Measurements from ENCODE around the gene PSMA2. TPM values are rescaled to one million over a fixed set of nuclear protein-coding genes. Genes with fewer than 3 reads are reported as not detected.

PSMA2 gene
- total and polyA plus RNA-seq, 10 donors = 44.3 to 144 (median 59.5) TPM

DNA sequence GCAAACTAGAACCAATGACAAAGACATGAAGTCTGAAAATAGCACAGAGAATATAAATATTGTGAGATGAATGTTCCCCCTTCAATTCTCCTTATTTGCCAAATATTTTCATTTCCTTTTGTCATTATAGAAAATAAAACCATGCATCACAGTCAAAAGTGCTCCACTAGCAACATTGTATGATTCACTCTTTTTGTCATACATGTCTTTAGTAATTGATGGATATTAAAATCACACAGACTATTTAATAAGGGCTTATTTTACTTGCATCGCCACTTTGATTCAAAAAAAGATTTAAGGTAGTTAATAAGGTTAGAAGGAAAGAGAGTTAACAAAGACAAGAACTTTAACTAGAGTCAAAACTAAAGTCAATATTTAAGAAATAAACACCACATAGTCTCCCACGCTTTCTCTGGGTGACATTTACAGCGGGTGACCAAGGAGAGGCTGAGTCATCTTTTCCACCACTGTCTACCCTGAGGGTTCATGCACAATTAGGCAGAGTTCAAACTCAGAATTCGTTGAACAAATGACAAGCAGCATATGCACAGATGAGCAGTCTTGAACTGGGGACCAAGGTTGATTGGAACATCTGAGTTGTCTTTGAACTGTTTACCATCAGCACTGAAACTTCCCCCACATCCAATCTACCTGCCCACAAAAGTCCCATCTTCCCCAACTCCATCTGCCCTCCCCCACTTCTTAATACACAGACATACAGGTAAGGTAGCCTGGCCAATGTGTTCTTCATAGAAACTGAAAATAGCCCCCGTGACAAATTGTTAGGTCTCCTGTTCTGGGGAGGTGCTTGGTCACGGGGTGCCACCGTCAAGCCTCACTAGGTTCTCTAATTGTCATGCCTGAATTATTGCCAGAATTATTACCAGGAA, 62.6 kb downstream of the PSMA2 start:
- Histone ChIP-seq H3K4me1 (no peaks in the 10 kb centered on the region), H3K36me3 (no peaks in the 10 kb centered on the region), H3K27ac (no peak overlapping the region), H3K27me3 (replicated peaks in 1 of 7) (peaks cover 0 to 20% (median 0%) of the 10 kb centered on the region in 7 donors), H3K4me3 (no peak overlapping the region), H3K9me3 (peaks cover 0 to 13% (median 8%) of the 10 kb centered on the region in 8 donors)
- 63 to 75% (median 69%) methylated on average over 7 of the region's 7 CpGs for WGBS, 5 donors
- TF ChIP-seq POLR2AphosphoS5 (IDR thresholded peaks at IDR 0.05) = no peak
- TF ChIP-seq POLR2A (IDR thresholded peaks at IDR 0.05) = no peak
- TF ChIP-seq, protein P1, sequence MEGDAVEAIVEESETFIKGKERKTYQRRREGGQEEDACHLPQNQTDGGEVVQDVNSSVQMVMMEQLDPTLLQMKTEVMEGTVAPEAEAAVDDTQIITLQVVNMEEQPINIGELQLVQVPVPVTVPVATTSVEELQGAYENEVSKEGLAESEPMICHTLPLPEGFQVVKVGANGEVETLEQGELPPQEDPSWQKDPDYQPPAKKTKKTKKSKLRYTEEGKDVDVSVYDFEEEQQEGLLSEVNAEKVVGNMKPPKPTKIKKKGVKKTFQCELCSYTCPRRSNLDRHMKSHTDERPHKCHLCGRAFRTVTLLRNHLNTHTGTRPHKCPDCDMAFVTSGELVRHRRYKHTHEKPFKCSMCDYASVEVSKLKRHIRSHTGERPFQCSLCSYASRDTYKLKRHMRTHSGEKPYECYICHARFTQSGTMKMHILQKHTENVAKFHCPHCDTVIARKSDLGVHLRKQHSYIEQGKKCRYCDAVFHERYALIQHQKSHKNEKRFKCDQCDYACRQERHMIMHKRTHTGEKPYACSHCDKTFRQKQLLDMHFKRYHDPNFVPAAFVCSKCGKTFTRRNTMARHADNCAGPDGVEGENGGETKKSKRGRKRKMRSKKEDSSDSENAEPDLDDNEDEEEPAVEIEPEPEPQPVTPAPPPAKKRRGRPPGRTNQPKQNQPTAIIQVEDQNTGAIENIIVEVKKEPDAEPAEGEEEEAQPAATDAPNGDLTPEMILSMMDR (IDR thresholded peaks at IDR 0.05 in 8 of 11, conservative IDR thresholded peaks at IDR 0.05 in 3 of 11) = no peak
- intact Hi-C loops (cut with DNase I; ENCODE audit: low total_unique reads) = no loop called here
- no peak for DNase-seq

DNA sequence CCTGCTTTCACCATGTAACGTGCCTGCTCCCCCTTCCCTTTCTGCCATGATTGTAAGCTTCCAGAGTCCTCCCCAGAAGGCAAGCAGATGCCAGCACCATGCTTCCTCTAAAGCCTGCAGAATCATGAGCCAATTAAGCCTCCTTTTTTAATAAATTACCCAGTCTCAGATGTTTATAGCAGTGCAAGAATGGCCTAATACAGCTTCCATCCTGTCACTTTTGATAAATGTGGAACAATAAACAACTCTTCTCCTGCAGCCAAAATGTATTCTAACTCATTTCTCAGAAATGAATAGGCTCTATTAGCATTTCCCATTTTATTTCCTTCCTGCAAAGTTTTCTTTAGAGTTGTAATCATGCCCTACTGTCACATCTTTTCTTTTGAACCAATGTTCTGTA, 63.5 kb downstream of the PSMA2 start:
- intact Hi-C loops (cut with DNase I; ENCODE audit: low total_unique reads) = no loop called here
- no peak for DNase-seq
- Histone ChIP-seq H3K9me3 (peaks cover 0 to 15% (median 8%) of the 10 kb centered on the region in 8 donors), H3K36me3 (no peaks in the 10 kb centered on the region), H3K27me3 (replicated peaks in 1 of 7) (peaks cover 0 to 21% (median 0%) of the 10 kb centered on the region in 7 donors), H3K27ac (no peak overlapping the region), H3K4me1 (no peaks in the 10 kb centered on the region), H3K4me3 (no peak overlapping the region)
- TF ChIP-seq POLR2AphosphoS5 (IDR thresholded peaks at IDR 0.05) = no peak
- TF ChIP-seq POLR2A (IDR thresholded peaks at IDR 0.05) = no peak
- TF ChIP-seq, protein P1 (IDR thresholded peaks at IDR 0.05 in 8 of 11, conservative IDR thresholded peaks at IDR 0.05 in 3 of 11) = no peak
- WGBS, 5 donors = 50 to 89% (median 78%) methylated on average over 1 of the region's 1 CpG

Other genes with a start within 250 kb of the PSMA2 start
- 10 to 100 TPM in 1 of 7 donors, 1 to 10 TPM in 6; 4.4 to 19.5 (median 6.5) TPM for gene C7orf25, start 20.1 kb downstream of the PSMA2 start, total RNA-seq
- gene C7orf25, start 20.1 kb downstream of the PSMA2 start, polyA plus RNA-seq = 1 to 10 TPM; 1.7 to 4.0 (median 2.8) TPM
- 10 to 100 TPM; 27.7 to 44.7 (median 33.0) TPM for gene MRPL32, start 202 bp upstream of the PSMA2 start, total RNA-seq
- 10 to 100 TPM; 50.3 to 59.4 (median 52.6) TPM for gene MRPL32, start 202 bp upstream of the PSMA2 start, polyA plus RNA-seq
- 1 to 10 TPM in 1 of 7 donors, under 1 TPM in 5, not detected in 1; 0.09 to 1.5 (median 0.51) TPM for gene HECW1, start 180.5 kb upstream of the PSMA2 start, total RNA-seq
- under 1 TPM; 0.03 to 0.06 (median 0.04) TPM for gene HECW1, start 180.5 kb upstream of the PSMA2 start, polyA plus RNA-seq